GM19324 (cell line): ENCODE measurements around the gene EIF4G3.
"Not testable (repeated sequence)": the region's sequence is repeated elsewhere in the genome, so short reads cannot be mapped to it uniquely, and the experiment has no call there.

Experiments
- ATAC-seq: cut with Tn5 transposase; IDR thresholded peaks from one replicate; pipeline ENCODE4 v1.9.1; 2021; ENCODE audit warnings: mild to moderate bottlenecking, moderate library complexity; ENCODE audit not compliant: unreplicated experiment, low FRiP score

EIF4G3 gene

DNA sequence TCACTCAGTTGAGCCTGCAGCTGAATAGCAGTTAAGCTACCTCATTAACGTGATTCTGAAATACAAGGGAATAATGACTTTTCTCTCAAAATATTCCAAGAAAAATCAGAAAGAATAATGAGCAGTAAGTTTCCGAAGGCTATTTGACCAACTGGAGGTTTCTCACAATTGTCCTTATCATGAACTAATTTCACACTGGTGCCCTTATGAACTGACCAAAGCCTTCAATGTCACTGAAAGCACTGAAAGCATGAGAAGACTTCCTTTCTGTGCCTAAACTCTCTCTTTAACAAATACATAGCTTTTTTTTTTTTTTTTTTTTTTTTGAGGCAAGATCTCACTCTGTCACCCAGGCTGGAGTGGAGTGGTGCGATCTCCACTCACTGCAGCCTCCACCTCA, 18.8 kb downstream of the EIF4G3 start:
- no peak for ATAC-seq

DNA sequence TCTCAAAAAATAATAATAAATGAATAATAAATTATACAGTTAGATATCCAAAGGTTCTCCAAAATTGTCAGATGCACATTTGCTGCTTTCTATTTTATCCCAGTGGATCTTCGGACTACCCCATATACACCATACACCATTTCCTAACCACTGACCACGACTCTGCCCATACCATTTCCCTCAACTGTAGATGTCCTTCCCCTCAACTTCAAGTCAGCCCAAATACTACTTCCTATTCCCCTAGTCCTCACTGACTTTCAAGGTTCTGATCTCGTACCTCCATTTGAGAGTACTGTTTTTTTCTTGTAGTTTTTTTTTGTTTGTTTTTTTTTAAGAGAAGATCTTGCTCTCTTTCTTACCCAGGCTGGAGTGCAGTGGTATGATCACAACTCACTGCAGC, 19.6 kb downstream of the EIF4G3 start:
- ATAC-seq: no peak

DNA sequence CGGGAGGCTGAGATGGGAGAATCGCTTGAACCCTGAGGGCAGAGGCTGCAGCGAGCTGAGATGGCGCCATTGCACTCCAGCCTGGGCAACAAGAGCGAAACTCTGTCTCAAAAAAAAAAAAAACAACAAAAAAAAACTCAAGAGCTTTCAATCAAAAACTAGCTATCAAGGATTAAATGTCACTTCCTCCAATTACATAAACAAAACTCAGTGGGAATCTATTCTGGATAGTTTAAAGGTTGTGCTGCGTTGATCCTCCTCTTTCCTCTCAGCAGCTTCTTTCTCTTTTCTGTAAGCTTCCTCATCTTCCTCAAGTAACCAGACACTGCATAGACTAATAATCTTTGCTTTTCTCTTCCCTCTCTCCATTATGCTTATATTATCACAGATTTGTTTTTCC, 20.7 kb downstream of the EIF4G3 start:
- ATAC-seq: no peak

DNA sequence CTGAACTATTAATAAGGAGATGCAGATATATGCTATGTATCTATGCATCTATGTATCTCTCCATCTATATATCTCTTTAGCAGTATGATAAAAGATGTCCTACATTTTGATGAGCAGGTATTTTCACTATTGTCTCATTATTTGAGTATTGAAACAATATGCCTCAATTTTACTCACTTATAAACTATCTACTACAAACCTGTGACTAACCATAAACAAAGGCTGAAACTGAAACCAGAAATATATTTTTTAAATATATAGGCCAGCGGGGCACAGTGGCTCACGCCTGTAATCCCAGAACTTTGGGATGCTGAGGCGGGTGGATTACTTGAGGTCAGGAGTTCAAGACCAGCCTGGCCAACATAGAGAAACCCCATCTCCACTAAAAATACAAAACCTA, 22.0 kb downstream of the EIF4G3 start:
- no peak for ATAC-seq

DNA sequence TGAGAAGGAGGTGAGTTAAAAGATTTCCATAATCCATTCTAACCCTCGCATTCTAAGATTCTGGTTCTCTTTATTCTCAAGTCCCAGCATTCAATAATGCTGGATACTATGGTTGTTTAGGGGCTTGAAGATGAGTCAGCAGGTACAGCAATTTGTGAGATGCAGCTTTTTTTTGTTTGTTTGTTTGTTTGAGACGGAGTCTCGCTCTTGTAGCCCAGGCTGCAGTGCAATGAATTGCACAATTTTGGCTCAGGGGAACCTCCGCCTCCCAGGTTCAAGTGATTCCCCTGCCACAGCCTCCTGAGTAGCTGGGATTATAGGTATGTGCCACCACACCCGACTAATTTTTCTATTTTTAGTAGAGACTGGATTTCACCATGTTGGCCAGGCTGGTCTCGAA, 23.3 kb downstream of the EIF4G3 start:
- no peak for ATAC-seq

DNA sequence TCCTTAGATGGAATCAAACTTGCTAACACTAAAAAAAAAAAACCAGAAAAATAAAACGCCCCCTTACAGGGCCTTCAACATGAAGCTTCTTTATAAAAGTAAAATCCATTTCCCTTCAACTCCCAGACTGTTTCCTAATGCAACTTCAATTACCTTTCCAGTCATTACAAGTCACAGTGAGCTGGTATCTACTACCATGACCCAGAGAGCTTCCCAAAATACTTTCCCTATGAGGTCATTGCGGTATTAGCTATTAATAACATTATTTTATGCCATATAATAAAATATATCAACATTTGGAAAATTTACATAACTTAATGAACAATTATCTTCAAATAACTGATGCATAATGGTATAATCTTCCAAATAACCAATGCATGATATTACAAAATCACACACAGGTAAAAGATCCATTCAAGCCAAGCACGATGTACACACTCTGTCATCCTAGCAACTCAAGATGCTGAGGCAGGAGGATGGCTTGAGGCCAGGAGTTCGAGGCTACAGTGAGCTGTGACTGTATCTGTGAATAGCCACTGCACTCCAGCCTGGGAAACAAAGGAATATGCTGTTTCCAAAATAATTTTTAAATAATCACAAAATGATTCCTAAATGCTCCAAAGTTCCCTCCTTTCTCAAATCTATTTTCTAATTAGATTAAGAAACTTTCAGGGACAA, 24.1 kb downstream of the EIF4G3 start:
- no peak for ATAC-seq

DNA sequence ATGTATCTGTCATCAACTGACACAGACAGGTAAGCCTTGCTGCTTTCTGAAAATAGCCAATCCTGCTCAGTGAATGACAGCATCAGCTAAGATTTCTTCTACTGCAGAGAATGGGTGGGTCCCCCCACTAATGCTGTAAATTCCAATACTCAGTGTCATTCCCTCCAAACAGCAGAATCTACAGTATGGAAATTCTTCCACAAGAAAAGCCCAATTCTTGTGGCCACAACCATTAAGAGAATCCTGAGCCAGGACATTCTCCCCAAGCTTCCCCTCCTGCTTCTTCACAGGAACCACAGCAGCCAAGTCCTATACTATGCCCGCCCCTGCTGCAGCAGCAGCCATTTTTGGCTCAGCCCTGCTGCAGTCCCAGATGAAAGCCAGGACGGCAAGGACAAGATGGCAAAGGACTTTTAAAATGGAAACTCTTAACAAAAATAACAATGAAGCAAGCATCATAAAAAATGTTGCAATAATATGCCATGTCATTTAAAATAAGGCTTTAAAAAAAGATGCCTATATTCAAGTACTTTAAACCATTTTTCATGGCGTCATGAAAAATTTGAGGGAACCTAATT, 26.8 kb downstream of the EIF4G3 start:
- ATAC-seq: no peak

DNA sequence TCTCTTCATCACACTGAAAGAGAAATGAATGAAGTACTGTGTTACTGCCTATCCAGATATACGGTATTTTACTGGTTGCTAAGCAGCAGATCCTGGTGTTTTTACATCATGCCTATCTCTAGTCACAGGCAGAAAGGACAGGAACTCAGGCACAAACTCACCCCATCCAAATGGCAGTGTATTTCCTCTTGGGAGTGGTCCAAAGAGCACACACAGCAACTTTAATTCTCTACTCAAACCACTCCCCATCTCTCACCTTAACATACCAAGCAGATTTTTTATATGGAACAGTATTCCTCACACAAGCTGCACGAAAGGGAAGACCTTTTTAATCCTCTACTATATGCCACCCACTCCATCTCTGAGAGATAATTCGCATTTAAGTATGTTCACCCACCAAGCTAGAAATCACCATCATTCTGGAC, 27.3 kb downstream of the EIF4G3 start:
- no peak for ATAC-seq

DNA sequence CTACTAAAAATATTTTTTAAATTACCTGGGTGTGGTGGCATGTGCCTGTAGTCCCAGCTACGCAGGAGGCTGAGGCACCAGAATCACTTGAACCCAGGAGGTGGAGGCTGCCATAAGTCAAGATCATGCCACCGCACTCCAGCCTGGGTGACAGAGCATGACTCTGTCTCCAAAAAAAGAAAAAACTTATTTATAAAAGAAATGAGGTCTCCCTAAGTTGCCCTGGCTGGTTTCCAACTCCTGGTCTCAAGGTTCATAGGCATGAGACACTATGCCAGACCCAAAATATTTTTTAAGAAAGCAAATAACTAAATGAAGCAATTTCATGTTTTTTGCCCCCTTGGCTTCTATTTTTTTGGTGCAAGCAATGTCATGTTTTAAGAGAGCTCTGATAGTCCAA, 32.9 kb downstream of the EIF4G3 start:
- ATAC-seq: no peak

DNA sequence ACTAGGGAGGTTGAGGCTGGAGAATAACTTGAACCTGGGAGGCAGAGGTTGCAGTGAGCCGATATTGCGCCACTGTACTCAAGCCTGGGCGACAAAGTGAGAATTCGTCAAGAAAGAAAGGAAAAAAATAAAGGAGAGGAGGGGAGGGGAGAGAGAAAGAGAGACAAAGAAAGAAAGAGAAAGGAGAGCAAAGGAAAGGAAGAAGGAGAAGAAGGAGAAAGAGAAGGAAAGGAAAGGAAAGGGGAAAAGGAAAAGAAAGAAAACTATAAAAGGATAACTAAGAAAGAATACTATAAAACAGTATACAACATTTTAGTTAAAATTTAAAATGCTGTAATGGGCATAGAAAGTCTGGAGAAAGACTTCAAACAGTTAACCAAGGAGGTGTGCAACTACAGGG, 33.6 kb downstream of the EIF4G3 start:
- no peak for ATAC-seq

DNA sequence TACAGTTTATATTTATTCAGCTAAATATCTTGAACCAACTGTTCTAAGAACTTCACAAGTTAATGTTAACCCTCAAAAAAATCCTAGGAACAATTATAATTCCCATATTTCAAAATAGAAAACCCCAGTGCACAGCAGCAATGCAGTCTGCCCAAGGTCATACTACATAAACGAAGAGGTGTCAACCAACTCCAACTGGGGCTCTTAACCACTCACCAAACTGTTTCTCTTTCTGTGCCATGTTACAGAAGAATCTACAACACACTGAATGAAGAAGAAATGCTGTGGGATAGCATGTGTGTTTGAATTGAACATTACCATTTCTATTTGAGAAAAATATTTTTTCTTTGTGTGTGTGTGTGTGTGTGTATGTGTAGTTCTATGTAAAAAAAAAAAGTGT, 35.7 kb downstream of the EIF4G3 start:
- ATAC-seq: no peak

DNA sequence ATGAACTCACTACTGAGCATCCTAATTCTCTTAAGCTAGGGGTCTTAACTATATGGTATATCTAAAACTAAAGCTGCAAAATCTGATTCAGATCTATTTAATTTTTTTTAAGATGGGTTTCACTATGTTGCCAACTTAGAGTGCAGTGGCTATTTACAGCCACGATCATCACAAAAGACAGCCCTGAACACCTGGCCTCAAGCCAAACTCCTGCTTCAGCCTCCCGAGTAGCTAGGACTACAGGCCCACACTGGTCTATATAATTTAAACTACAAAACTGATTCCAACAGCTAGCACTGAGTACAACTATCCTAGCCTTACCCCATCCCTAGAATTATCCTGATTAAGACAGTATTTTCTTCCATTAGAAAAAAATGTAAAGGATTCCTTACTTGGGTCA, 37.1 kb downstream of the EIF4G3 start:
- ATAC-seq: no peak

DNA sequence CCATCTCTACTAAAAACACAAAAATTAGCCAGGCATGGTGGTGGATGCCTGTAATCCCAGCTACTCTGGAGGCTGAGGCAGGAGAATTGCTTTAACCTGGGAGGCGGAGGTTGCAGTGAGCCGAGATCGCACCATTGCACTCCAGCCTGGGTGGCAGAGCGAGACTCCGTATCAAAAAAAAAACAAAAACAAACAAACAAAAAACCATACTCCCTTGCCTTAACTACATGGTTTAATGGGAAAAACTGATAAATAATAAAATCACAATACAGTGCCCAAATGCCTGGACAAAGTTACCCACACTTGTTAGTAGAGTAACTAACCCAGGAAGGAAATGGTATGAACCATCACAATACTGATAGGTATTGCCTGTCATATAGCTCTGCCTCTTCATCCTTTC, 40.4 kb downstream of the EIF4G3 start:
- not testable (repeated sequence) for ATAC-seq

DNA sequence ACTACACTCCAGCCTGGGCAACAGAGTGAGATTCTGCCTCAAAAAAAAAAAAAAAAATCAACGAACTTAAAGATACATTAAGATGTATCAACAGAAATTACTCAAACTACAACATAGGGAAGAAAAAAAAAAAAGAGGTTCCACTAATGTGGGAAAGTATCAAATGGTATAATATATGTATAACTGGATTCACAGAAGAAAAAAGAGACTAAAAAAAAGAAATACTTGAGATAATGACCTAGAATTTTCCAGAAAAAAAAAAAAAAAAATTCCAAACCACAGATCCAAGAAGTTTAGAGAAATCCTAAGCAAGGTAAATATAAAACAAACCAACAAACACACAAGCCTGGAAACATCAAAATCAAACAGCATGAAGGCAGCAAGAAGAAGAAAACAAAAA, 45.5 kb downstream of the EIF4G3 start:
- no peak for ATAC-seq

DNA sequence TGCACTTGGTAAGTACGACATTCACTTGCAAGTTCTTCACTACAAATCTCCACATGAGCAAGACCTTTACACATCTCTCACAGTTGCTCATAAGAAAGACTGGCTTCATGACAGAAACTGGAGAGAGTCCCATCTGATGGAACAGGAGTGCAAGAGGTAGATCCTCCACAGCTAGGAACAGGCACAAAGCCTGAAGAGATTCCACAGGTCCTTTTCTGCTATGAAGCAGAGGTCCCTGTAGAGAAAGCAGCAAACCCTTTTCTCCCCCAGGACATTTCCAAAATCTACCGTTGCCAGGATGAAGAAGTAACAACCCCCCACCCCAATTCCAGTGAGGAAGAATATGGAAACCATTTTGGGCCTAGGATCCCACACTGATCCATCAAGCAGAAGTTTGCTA, 47.3 kb downstream of the EIF4G3 start:
- ATAC-seq: no peak

DNA sequence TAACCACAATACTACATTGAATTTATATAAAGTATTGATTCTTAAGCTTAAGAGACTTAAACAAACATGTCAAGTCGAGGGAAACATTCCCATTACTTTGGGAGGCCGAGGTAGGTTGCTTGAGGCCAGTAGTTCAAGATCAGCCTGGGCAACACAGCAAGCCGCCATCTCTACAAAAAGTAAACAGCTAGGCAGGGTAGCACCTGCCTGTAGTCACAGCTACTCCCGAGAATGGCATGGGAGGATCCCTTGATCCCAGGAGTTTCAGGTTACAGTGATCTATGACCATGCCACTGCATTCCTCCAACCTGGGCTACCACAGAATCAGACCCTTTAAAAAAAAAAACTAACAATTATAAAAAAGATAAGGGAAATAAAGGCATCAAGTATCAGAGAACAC, 50.4 kb downstream of the EIF4G3 start:
- ATAC-seq: no peak

DNA sequence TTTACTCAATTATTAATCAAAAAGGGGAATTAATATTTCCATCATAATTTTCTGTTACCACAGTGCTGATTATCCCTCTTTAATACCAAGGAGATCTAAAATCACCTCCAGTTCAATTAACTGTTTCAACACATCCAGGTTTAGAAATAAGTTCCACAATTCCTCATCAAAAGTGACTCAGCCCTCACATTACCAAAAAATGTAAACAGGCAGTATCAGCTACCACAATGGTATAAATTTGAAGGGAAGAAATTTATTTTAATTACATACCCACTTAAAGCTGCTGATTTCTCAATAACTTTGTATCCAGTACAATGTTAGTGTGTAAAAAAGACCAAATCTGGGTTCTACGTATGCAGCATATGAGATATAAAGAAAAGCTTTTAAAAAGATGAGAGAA, 51.9 kb downstream of the EIF4G3 start:
- no peak for ATAC-seq

DNA sequence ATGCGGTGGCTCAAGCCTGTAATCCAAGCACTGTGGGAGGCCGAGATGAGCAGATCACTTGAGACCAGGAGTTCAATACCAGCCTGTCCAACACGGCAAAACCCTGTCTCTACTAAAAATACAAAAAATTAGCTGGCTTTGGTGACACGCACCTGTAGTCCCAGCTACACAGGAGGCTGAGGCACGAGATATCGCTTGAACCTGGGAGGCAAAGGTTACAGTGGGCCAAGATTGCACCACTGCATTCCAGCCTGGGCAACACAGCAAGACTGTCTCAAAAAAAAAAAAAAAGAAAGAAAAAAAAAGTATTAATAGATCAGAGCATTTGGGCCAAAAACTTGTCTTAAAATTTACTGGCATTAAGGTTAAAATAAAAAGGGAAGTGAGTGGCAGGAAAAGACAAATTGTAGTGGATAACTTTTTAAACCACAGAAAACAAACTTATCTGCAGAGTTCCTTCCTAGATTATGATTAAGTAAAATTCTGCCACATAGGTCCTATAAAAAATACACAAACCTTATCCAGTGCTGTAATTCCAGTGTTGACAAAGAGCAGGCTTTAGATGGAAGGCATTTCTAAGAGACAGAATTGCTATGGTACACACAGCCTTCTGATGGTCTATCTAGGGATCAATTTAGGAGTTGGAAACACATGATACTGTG, 53.3 kb downstream of the EIF4G3 start:
- ATAC-seq: no peak

DNA sequence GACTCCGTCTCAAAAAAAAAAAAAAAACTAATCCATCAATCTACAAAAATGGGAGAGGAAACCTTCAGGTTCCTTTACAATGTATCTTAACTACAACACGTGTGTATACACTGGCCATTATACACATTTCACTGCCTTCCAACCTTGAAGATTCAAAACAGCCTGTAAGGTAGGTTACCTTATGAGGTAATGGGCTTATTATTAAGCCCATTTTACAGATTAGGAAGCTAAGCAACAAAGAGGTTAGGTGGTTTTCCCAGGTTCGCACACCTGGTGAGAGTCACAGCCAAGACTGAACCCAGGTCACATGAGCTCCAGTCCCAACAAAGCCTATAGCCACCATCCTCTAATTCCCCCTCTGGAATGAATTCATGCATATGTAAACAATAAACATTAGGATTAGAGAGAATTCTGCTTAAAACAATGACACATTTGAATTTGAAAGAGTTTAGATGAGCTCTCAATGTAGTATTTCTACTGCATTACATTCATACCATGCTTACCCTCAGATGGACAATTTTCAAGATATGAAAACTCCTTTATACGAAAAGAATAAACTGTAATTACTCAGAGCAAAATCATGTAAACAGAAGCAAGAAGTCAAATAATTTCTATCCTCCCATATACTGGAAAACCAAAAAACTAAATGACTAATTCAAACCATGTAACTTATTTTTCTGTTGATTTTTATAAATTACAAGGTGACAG, 54.8 kb downstream of the EIF4G3 start:
- no peak for ATAC-seq

DNA sequence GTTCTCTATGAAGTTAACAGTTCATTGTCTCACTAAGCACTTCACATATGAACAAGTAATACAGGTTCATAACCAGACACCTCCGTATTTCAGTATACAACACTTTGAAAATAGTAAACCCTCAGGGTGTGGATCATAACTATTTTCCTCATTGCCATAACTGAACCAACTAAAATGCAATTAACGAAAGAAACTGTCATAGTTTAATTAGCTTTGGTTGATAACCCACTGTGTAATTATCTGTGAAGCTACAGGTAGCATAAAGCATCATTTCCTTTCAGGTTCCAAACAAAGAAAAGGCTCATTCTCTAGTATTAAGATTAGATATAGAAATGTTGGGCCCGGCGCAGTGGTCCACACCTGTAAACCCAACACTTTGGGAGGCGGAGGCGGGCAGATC, 58.5 kb downstream of the EIF4G3 start:
- ATAC-seq: no peak

DNA sequence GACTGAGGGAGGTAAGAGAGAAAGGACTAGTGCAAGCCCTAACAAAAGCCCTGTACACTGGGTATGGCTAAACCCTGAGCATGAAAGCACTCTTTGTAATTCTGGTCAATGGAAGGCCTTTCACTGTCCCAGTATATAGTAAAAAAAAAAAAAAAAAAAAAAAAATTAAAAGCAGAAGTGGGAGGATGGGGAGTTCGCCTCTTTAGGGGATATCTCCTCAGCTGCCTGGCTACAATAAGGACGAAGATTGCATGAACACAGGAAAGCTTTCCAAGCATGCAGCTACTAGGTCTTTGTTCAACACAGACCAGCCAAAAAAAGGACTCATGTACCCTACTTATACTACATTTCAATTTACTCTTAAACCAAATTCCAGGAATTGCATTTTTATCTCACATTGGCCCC, 59.1 kb downstream of the EIF4G3 start:
- no peak for ATAC-seq

DNA sequence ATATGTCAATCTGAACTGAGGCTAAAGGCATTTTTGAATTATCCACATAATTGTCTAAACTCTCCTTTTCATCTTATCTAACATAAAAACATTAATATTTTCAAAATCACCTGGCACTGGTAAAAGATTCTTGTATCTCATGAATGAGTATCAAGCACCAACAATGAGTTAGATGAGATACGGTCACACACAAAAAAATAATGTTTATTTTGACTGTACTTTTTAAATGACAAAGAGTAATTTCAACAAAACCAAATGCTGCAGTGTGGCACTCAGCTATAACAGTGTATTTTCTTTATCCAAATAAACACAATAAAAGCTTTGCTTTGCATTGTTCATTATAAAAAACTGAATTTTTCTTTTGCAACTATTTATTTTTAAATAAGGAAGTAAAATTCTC, 59.5 kb downstream of the EIF4G3 start:
- ATAC-seq: no peak
